Measurements from ENCODE around the gene LRRC25.
"Not testable (repeated sequence)": the region's sequence is repeated elsewhere in the genome, so short reads cannot be mapped to it uniquely, and the experiment has no call there.

Gene LRRC25

GRCh38 chr19:18368504-18369222 is 28.8 kb downstream of the LRRC25 start:
- no peak for DNase-seq (ENCODE audit: insufficient read length, low spot score)
- no peak for TF ChIP-seq POU2F2 (IDR thresholded peaks at IDR 0.05; ENCODE audit: low read depth, low read length)
- no peak for TF ChIP-seq TAF1 (IDR thresholded peaks at IDR 0.05; ENCODE audit: low read depth, low read length)
- TF ChIP-seq POLR2A (IDR thresholded peaks at IDR 0.05; ENCODE audit: low read depth, low read length), result no peak
- TF ChIP-seq PAX5 (IDR thresholded peaks at IDR 0.05; ENCODE audit: insufficient read depth, low read length, severe bottlenecking), result no peak
- no peak for TF ChIP-seq POLR2AphosphoS5 (IDR thresholded peaks at IDR 0.05; ENCODE audit: low read depth, low read length)
- TF ChIP-seq SPI1 (IDR thresholded peaks at IDR 0.05; ENCODE audit: low read depth, low read length), result no peak
- FAIRE-seq, result no peak

GRCh38 chr19:18366021-18366435 is 31.4 kb downstream of the LRRC25 start:
- TF ChIP-seq SPI1 (IDR thresholded peaks at IDR 0.05; ENCODE audit: low read depth, low read length), result no peak
- no peak for TF ChIP-seq POLR2AphosphoS5 (IDR thresholded peaks at IDR 0.05; ENCODE audit: low read depth, low read length)
- TF ChIP-seq TAF1 (IDR thresholded peaks at IDR 0.05; ENCODE audit: low read depth, low read length), result no peak
- TF ChIP-seq POU2F2 (IDR thresholded peaks at IDR 0.05; ENCODE audit: low read depth, low read length), result no peak
- TF ChIP-seq POLR2A (IDR thresholded peaks at IDR 0.05; ENCODE audit: low read depth, low read length), result no peak
- no peak for TF ChIP-seq PAX5 (IDR thresholded peaks at IDR 0.05; ENCODE audit: insufficient read depth, low read length, severe bottlenecking)
- DNase-seq (ENCODE audit: insufficient read length, low spot score) (no peak), FAIRE-seq (no peak)

GRCh38 chr19:18364826-18365528 is 32.4 kb downstream of the LRRC25 start:
- DNase-seq (ENCODE audit: insufficient read length, low spot score), result no peak
- FAIRE-seq, result peak; percentile 38
- TF ChIP-seq POLR2A (IDR thresholded peaks at IDR 0.05; ENCODE audit: low read depth, low read length) (no peak), SPI1 (IDR thresholded peaks at IDR 0.05; ENCODE audit: low read depth, low read length) (peak; percentile 54; the same call in 1 of the 2 replicates)

GRCh38 chr19:18364277-18364825 is 33.1 kb downstream of the LRRC25 start:
- DNase-seq (ENCODE audit: insufficient read length, low spot score); FAIRE-seq: not testable (repeated sequence)

- no peak for DNase-seq (ENCODE audit: insufficient read length, low spot score)
- TF ChIP-seq POLR2AphosphoS5 (IDR thresholded peaks at IDR 0.05; ENCODE audit: low read depth, low read length), result no peak
- TF ChIP-seq TAF1 (IDR thresholded peaks at IDR 0.05; ENCODE audit: low read depth, low read length), result no peak
- TF ChIP-seq POLR2A (IDR thresholded peaks at IDR 0.05; ENCODE audit: low read depth, low read length), result no peak
- no peak for TF ChIP-seq PAX5 (IDR thresholded peaks at IDR 0.05; ENCODE audit: insufficient read depth, low read length, severe bottlenecking)
- no peak for TF ChIP-seq SPI1 (IDR thresholded peaks at IDR 0.05; ENCODE audit: low read depth, low read length)
- TF ChIP-seq POU2F2 (IDR thresholded peaks at IDR 0.05; ENCODE audit: low read depth, low read length), result no peak
- FAIRE-seq, result no peak
Observed at GRCh38 chr19:18363787-18364186, 33.6 kb downstream of the LRRC25 start.

GRCh38 chr19:18362934-18363542 is 34.4 kb downstream of the LRRC25 start:
- TF ChIP-seq PAX5 (IDR thresholded peaks at IDR 0.05; ENCODE audit: insufficient read depth, low read length, severe bottlenecking) (no peak), POLR2AphosphoS5 (IDR thresholded peaks at IDR 0.05; ENCODE audit: low read depth, low read length) (no peak), SPI1 (IDR thresholded peaks at IDR 0.05; ENCODE audit: low read depth, low read length) (no peak), POU2F2 (IDR thresholded peaks at IDR 0.05; ENCODE audit: low read depth, low read length) (no peak), POLR2A (IDR thresholded peaks at IDR 0.05; ENCODE audit: low read depth, low read length) (no peak)
- DNase-seq (ENCODE audit: insufficient read length, low spot score), result no peak
- FAIRE-seq, result no peak

GRCh38 chr19:18361646-18362045 is 35.8 kb downstream of the LRRC25 start:
- DNase-seq (ENCODE audit: insufficient read length, low spot score), result no peak
- no peak for FAIRE-seq
- TF ChIP-seq TAF1 (IDR thresholded peaks at IDR 0.05; ENCODE audit: low read depth, low read length), result no peak
- TF ChIP-seq POU2F2 (IDR thresholded peaks at IDR 0.05; ENCODE audit: low read depth, low read length), result no peak
- TF ChIP-seq POLR2A (IDR thresholded peaks at IDR 0.05; ENCODE audit: low read depth, low read length), result no peak
- no peak for TF ChIP-seq SPI1 (IDR thresholded peaks at IDR 0.05; ENCODE audit: low read depth, low read length)

GRCh38 chr19:18357041-18357440 is 40.4 kb downstream of the LRRC25 start:
- TF ChIP-seq SPI1 (IDR thresholded peaks at IDR 0.05; ENCODE audit: low read depth, low read length) (no peak), POLR2A (IDR thresholded peaks at IDR 0.05; ENCODE audit: low read depth, low read length) (no peak), POU2F2 (IDR thresholded peaks at IDR 0.05; ENCODE audit: low read depth, low read length) (no peak), POLR2AphosphoS5 (IDR thresholded peaks at IDR 0.05; ENCODE audit: low read depth, low read length) (no peak), TAF1 (IDR thresholded peaks at IDR 0.05; ENCODE audit: low read depth, low read length) (no peak), PAX5 (IDR thresholded peaks at IDR 0.05; ENCODE audit: insufficient read depth, low read length, severe bottlenecking) (no peak)
- DNase-seq (ENCODE audit: insufficient read length, low spot score), result no peak
- no peak for FAIRE-seq

- not testable (repeated sequence) for DNase-seq (ENCODE audit: insufficient read length, low spot score); FAIRE-seq
Observed at GRCh38 chr19:18354743-18355142, 42.7 kb downstream of the LRRC25 start.

GRCh38 chr19:18353378-18354005 is 43.9 kb downstream of the LRRC25 start:
- TF ChIP-seq POU2F2 (IDR thresholded peaks at IDR 0.05; ENCODE audit: low read depth, low read length) (no peak), SPI1 (IDR thresholded peaks at IDR 0.05; ENCODE audit: low read depth, low read length) (no peak), PAX5 (IDR thresholded peaks at IDR 0.05; ENCODE audit: insufficient read depth, low read length, severe bottlenecking) (no peak), TAF1 (IDR thresholded peaks at IDR 0.05; ENCODE audit: low read depth, low read length) (no peak), POLR2AphosphoS5 (IDR thresholded peaks at IDR 0.05; ENCODE audit: low read depth, low read length) (no peak), POLR2A (IDR thresholded peaks at IDR 0.05; ENCODE audit: low read depth, low read length) (no peak)
- FAIRE-seq, result no peak
- no peak for DNase-seq (ENCODE audit: insufficient read length, low spot score)

Measured in GM12891 (cell line).